ENCODE results near the gene VOPP1. TPM values are rescaled to one million over a fixed set of nuclear protein-coding genes. Genes with fewer than 3 reads are reported as not detected.

Gene VOPP1
- total and polyA plus RNA-seq, 2 donors (not counting 1 experiment from before 2014, with no cell fraction given), result 52.1 to 70.7 TPM

- no peaks in the 10 kb centered on the region for H3K27me3 ChIP-seq (ENCODE audit: control insufficient read depth, insufficient read depth, low read length)
- no peak overlapping the region for H3K4me3 ChIP-seq (replicated peaks in 1 of 4; ENCODE audit: control extremely low read depth in 1 of 4, insufficient read depth in 1 of 4, low read depth in 3 of 4, low read length in 4 of 4)
- H3K27ac ChIP-seq (ENCODE audit: insufficient read depth, low read length), result no peak overlapping the region
- DNase-seq (ENCODE audit: low read depth in 2 of 2), result peak in 1 of 2 donors; percentile 51
- no peak overlapping the region for H3K9ac ChIP-seq (ENCODE audit: insufficient read depth, low read length)
- peaks cover 2% of the 10 kb centered on the region for H3K79me2 ChIP-seq (ENCODE audit: control insufficient read depth, insufficient read depth, low read length)
- H3K4me1 ChIP-seq (ENCODE audit: control insufficient read depth, extremely low read depth, insufficient read depth, low read length), result peaks cover 8% of the 10 kb centered on the region
- no peaks in the 10 kb centered on the region for H3K9me3 ChIP-seq (ENCODE audit: control insufficient read depth, insufficient read depth, low read depth, low read length)
- no peak overlapping the region for H3K4me2 ChIP-seq (ENCODE audit: extremely low read depth, insufficient read depth, low read length)
- no peak for TF ChIP-seq EZH2 (IDR thresholded peaks at IDR 0.05; ENCODE audit: low read length, missing control alignments)
- TF ChIP-seq CTCF (conservative IDR thresholded peaks at IDR 0.05 in 1 of 2, IDR thresholded peaks at IDR 0.05 in 1 of 2; ENCODE audit: low read depth in 1 of 2, low read length in 2 of 2), result no peak
- H2AFZ ChIP-seq (ENCODE audit: low read length), result no peak overlapping the region
- no peaks in the 10 kb centered on the region for H4K20me1 ChIP-seq (ENCODE audit: control insufficient read depth, extremely low read depth, insufficient read depth, low read length)
- H3K36me3 ChIP-seq (ENCODE audit: control insufficient read depth, insufficient read depth, low read length), result no peaks in the 10 kb centered on the region
Observed at GRCh38 chr7:55504093-55504859, 68.0 kb downstream of the VOPP1 start.

- no peak overlapping the region for H3K9ac ChIP-seq (ENCODE audit: insufficient read depth, low read length)
- TF ChIP-seq EZH2 (IDR thresholded peaks at IDR 0.05; ENCODE audit: low read length, missing control alignments), result no peak
- no peak for TF ChIP-seq CTCF (conservative IDR thresholded peaks at IDR 0.05 in 1 of 2, IDR thresholded peaks at IDR 0.05 in 1 of 2; ENCODE audit: low read depth in 1 of 2, low read length in 2 of 2)
- H2AFZ ChIP-seq (ENCODE audit: low read length), result no peak overlapping the region
- DNase-seq (ENCODE audit: low read depth in 2 of 2), result no peak
- H3K79me2 ChIP-seq (ENCODE audit: control insufficient read depth, insufficient read depth, low read length), result peaks cover 2% of the 10 kb centered on the region
- H4K20me1 ChIP-seq (ENCODE audit: control insufficient read depth, extremely low read depth, insufficient read depth, low read length), result no peaks in the 10 kb centered on the region
- H3K27me3 ChIP-seq (ENCODE audit: control insufficient read depth, insufficient read depth, low read length), result no peaks in the 10 kb centered on the region
- no peak overlapping the region for H3K4me2 ChIP-seq (ENCODE audit: extremely low read depth, insufficient read depth, low read length)
- peaks cover 6% of the 10 kb centered on the region for H3K4me1 ChIP-seq (ENCODE audit: control insufficient read depth, extremely low read depth, insufficient read depth, low read length)
- no peaks in the 10 kb centered on the region for H3K36me3 ChIP-seq (ENCODE audit: control insufficient read depth, insufficient read depth, low read length)
- H3K27ac ChIP-seq (ENCODE audit: insufficient read depth, low read length), result no peak overlapping the region
- H3K9me3 ChIP-seq (ENCODE audit: control insufficient read depth, insufficient read depth, low read depth, low read length), result no peaks in the 10 kb centered on the region
- no peak overlapping the region for H3K4me3 ChIP-seq (replicated peaks in 1 of 4; ENCODE audit: control extremely low read depth in 1 of 4, insufficient read depth in 1 of 4, low read depth in 3 of 4, low read length in 4 of 4)
Observed at GRCh38 chr7:55502858-55503440, 69.4 kb downstream of the VOPP1 start.

GRCh38 chr7:55502124-55502857 is 70.0 kb downstream of the VOPP1 start:
- H3K79me2 ChIP-seq (ENCODE audit: control insufficient read depth, insufficient read depth, low read length), result peaks cover 2% of the 10 kb centered on the region

More at GRCh38 chr7:55502124-55502857, 70.0 kb downstream of the VOPP1 start:
- Histone ChIP-seq H3K9me3 (ENCODE audit: control insufficient read depth, insufficient read depth, low read depth, low read length) (no peaks in the 10 kb centered on the region), H2AFZ (ENCODE audit: low read length) (no peak overlapping the region), H3K4me1 (ENCODE audit: control insufficient read depth, extremely low read depth, insufficient read depth, low read length) (peaks cover 6% of the 10 kb centered on the region), H3K9ac (ENCODE audit: insufficient read depth, low read length) (no peak overlapping the region), H3K27me3 (ENCODE audit: control insufficient read depth, insufficient read depth, low read length) (no peaks in the 10 kb centered on the region), H4K20me1 (ENCODE audit: control insufficient read depth, extremely low read depth, insufficient read depth, low read length) (no peaks in the 10 kb centered on the region), H3K4me2 (ENCODE audit: extremely low read depth, insufficient read depth, low read length) (no peak overlapping the region), H3K36me3 (ENCODE audit: control insufficient read depth, insufficient read depth, low read length) (no peaks in the 10 kb centered on the region), H3K27ac (ENCODE audit: insufficient read depth, low read length) (no peak overlapping the region), H3K4me3 (replicated peaks in 1 of 4; ENCODE audit: control extremely low read depth in 1 of 4, insufficient read depth in 1 of 4, low read depth in 3 of 4, low read length in 4 of 4) (no peak overlapping the region)
- no peak for DNase-seq (ENCODE audit: low read depth in 2 of 2)
- TF ChIP-seq CTCF (conservative IDR thresholded peaks at IDR 0.05 in 1 of 2, IDR thresholded peaks at IDR 0.05 in 1 of 2; ENCODE audit: low read depth in 1 of 2, low read length in 2 of 2), result no peak
- TF ChIP-seq EZH2 (IDR thresholded peaks at IDR 0.05; ENCODE audit: low read length, missing control alignments), result no peak
